AG10803 (cell line): ENCODE data around the gene TCERG1L.

ENCODE experiments used
- DNase-seq: peaks from one replicate; pipeline ENCODE4 v3.0.0; 2010; ENCODE audit warnings: low read depth
- H3K4me3 ChIP-seq: 2 replicates; pipeline ENCODE4 v1.5.1; 2011; ENCODE audit warnings: mild to moderate bottlenecking, low read length, control low read depth
- CTCF ChIP-seq: conservative IDR thresholded peaks from 2 replicates; pipeline ENCODE4 v1.5.1; 2011; ENCODE audit warnings: mild to moderate bottlenecking, low read length, control low read depth, inconsistent platforms

The TCERG1L gene, protein sequence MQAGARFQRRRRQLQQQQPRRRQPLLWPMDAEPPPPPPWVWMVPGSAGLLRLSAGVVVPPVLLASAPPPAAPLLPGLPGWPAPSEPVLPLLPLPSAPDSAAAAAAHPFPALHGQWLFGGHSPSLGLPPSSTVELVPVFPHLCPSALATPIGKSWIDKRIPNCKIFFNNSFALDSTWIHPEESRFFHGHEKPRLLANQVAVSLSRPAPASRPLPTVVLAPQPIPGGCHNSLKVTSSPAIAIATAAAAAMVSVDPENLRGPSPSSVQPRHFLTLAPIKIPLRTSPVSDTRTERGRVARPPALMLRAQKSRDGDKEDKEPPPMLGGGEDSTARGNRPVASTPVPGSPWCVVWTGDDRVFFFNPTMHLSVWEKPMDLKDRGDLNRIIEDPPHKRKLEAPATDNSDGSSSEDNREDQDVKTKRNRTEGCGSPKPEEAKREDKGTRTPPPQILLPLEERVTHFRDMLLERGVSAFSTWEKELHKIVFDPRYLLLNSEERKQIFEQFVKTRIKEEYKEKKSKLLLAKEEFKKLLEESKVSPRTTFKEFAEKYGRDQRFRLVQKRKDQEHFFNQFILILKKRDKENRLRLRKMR

DNA sequence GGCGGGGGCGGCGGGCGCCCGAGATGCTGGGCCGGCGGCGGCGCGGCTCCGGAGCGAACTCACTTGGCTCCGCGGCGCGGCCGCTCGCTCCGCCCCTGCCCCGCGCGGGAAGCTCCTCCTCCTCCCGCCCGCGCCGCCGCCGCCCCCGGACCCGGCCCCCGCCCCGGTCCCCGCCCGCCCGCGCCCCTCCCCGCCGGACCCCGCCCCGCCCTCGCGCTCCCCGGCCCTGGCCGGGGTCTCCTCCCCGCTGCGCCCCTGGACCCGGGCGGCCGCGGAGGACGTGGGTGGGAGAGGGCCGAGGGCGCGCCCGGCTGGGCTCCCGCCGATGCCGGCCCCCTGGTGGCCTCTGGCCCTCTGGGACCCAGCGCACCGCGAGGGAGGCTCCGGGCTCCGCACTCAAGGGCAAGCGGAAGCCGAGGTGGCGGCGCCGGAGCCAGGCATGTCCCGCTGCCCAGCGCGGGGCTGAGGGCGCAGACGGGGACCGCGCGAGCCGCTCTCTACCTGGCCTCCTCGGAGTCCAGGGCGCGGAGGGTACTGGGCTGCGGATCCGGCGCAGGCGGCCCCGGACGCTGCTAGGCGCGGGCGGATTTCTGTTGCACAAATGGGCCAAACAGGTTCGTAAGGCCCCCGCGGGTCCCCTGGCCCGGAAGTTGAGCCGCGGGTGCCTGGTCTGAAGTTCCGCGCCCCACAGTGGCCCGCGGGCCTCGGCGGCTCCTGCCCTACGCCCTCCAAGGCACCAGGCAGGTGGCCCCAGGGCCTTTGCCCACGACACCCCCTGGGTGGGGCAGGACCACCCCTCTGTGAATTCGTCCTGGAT lies at the start of gene TCERG1L:
TCERG1L (minus strand) TSS at position 61 of the 817 bp plus-strand sequence. CDS start 86 bp downstream, outside the sequence.
- TF ChIP-seq CTCF, result no peak
- H3K4me3 ChIP-seq, result no peak within 1 kb of the TSS
- no peak for DNase-seq

- no peak for TF ChIP-seq CTCF
Observed at GRCh38 chr10:131358741-131359442, 47.4 kb upstream of the TCERG1L start.

GRCh38 chr10:131356442-131356841 lies 44.9 kb upstream of the TCERG1L start:
- no peak for DNase-seq
- TF ChIP-seq CTCF, result no peak

More at GRCh38 chr10:131358741-131359442, 47.4 kb upstream of the TCERG1L start:
- no peak overlapping the region for H3K4me3 ChIP-seq
- DNase-seq, result no peak

DNA sequence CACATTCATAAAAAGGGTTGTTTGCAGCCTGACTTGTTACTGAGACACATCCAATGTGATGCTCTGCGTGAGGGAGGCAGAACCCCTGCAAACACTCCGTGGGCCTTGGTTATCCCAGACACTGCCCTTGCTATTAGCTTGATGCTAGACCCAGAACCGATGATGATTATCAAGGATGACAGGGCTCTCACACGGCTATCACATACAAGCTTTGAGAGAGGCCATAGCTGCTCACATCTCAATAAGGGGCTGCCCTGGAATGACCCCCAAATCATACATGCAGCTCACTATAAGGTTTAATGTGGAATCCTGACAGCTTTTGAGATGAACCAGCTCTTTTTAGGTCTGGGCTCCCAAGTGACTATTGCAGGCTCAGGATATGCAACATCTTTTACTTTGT lies 44.4 kb upstream of the TCERG1L start:
- DNase-seq, result no peak
- no peak overlapping the region for H3K4me3 ChIP-seq
- no peak for TF ChIP-seq CTCF

More at GRCh38 chr10:131356442-131356841, 44.9 kb upstream of the TCERG1L start:
- no peak overlapping the region for H3K4me3 ChIP-seq

- TF ChIP-seq CTCF, result no peak
- DNase-seq, result no peak
- no peak overlapping the region for H3K4me3 ChIP-seq
Observed at GRCh38 chr10:131355056-131355455, 43.5 kb upstream of the TCERG1L start.

GRCh38 chr10:131354380-131354779 lies 42.9 kb upstream of the TCERG1L start:
- no peak for TF ChIP-seq CTCF
- H3K4me3 ChIP-seq, result no peak overlapping the region
- no peak for DNase-seq
